HepG2 (cell line): ENCODE results near the gene FBXW5. TPM values are rescaled to one million over a fixed set of nuclear protein-coding genes. Genes with fewer than 3 reads are reported as not detected.

Experiments used
- ATAC-seq: fragments of 200-7000 bp; cut with Tn5 transposase; 3 replicates; pipeline ENCODE4 v1.9.1; 2020; ENCODE audit warnings: mild to moderate bottlenecking, moderate library complexity
- BruUV-seq: library from RNA; stranded (reverse); fragments of 400-500 nt; replicated peaks from 2 replicates; lab custom pipeline; 2021; lab: Mats Ljungman, UMichigan
- CTCF ChIA-PET: fragments of 300-600 bp; formaldehyde crosslinking; extraction: SDS; loops from one replicate; lab custom pipeline; 2021; ENCODE audit warnings: low total read pairs, inconsistent platforms, low intra/inter-chr PET ratio; lab: Yijun Ruan, JAX
- POLR2A ChIA-PET: fragments of 350-600 bp; sonication (Branson Sonifier 250); formaldehyde crosslinking; loops from one replicate; lab custom pipeline; 2020; ENCODE audit warnings: antibody characterized with exemption, inconsistent platforms; lab: Yijun Ruan, JAX
- DNase-seq: peaks from one replicate; pipeline ENCODE4 v3.0.0-alpha.2; 2015; ENCODE audit warnings: low spot score
- FAIRE-seq: peaks from 3 replicates; lab custom pipeline; 2011; peaks lifted over from hg19 to GRCh38; lab: Jason Lieb, UNC
- H2AFZ ChIP-seq: one replicate; pipeline ENCODE4 v1.6.1; 2011; ENCODE audit warnings: low read length, inconsistent platforms
- H3K27ac ChIP-seq: fragments of 300-600 bp; 3 replicates; pipeline ENCODE4 v1.8.0; 2011; ENCODE audit warnings: mixed run types, mild to moderate bottlenecking, mixed read lengths, low read length, inconsistent platforms; ENCODE audit not compliant: insufficient read depth; ENCODE audit errors: extremely low read length
- H3K27me3 ChIP-seq, 2 experiments: fragments of 200-600 bp in 1 of 2; 2 replicates in 1 of 2; 3 replicates in 1 of 2; pipeline versions ENCODE4 v1.6.0 to v1.8.0; 2011; ENCODE audit warnings: low read length in 2 of 2, mild to moderate bottlenecking in 2 of 2, moderate library complexity in 2 of 2, inconsistent platforms in 1 of 2; ENCODE audit not compliant: insufficient read depth in 2 of 2, control insufficient read depth in 1 of 2
- H3K36me3 ChIP-seq, 2 experiments: fragments of 200-600 bp in 1 of 2; replicated peaks in 1 of 2; 2 replicates in 1 of 2; 3 replicates in 1 of 2; pipeline versions ENCODE4 v1.5.1 to v1.8.0; 2011; ENCODE audit warnings: low read length in 2 of 2, inconsistent platforms in 1 of 2; ENCODE audit not compliant: insufficient read depth in 2 of 2, control insufficient read depth in 1 of 2
- H3K4me1 ChIP-seq: 2 replicates; pipeline ENCODE4 v1.5.1; 2012; ENCODE audit warnings: low read length, inconsistent platforms; ENCODE audit not compliant: insufficient read depth
- H3K4me2 ChIP-seq: 2 replicates; pipeline ENCODE4 v1.6.0; 2011; ENCODE audit warnings: low read depth, low read length, inconsistent platforms
- H3K4me3 ChIP-seq, 3 experiments: fragments of 200-600 bp in 1 of 3; sonication (generic), shearing (Covaris generic) in 1 of 3; replicated peaks in 1 of 3; 2 replicates each; pipeline ENCODE4 v1.5.1; 2011 to 2016; ENCODE audit warnings: low read length in 3 of 3, inconsistent platforms in 2 of 3, low read depth in 2 of 3, mild to moderate bottlenecking in 2 of 3, control low read depth in 1 of 3, mixed read lengths in 1 of 3; ENCODE audit not compliant: insufficient read depth in 1 of 3
- H3K79me2 ChIP-seq: one replicate; pipeline ENCODE4 v1.6.1; 2011; ENCODE audit warnings: low read length, inconsistent platforms; ENCODE audit not compliant: insufficient read depth
- H3K9ac ChIP-seq: 2 replicates; pipeline ENCODE4 v1.6.0; 2011; ENCODE audit warnings: mild to moderate bottlenecking, low read depth, low read length, inconsistent platforms; ENCODE audit not compliant: insufficient read depth
- H3K9me3 ChIP-seq: 2 replicates; pipeline ENCODE4 v1.5.1; 2012; ENCODE audit warnings: mild to moderate bottlenecking, low read length
- H4K20me1 ChIP-seq: 2 replicates; pipeline ENCODE4 v1.6.0; 2011; ENCODE audit warnings: inconsistent platforms, mild to moderate bottlenecking, low read length, moderate library complexity; ENCODE audit not compliant: insufficient read depth
- MIER2 ChIP-seq: IDR thresholded peaks from 2 replicates; pipeline ENCODE4 v1.6.1; 2016; ENCODE audit warnings: missing biosample characterization, missing genetic modification reagents
- RFX5 ChIP-seq: IDR thresholded peaks from 2 replicates; pipeline ENCODE4 v1.6.1; 2011; ENCODE audit warnings: low read depth, low read length, improper control_type of control experiment
- THAP11 ChIP-seq: IDR thresholded peaks from 2 replicates; pipeline ENCODE4 v1.6.1; 2016; ENCODE audit warnings: missing biosample characterization, missing genetic modification reagents
- U2AF1 ChIP-seq: fragments of 200-400 bp; formaldehyde crosslinking; optimal IDR thresholded peaks from 2 replicates; pipeline ENCODE3; 2017; ENCODE audit warnings: mild to moderate bottlenecking, low read depth, low read length
- UBTF ChIP-seq: sonication (generic); formaldehyde crosslinking; IDR thresholded peaks from 2 replicates; pipeline ENCODE4 v1.4.0; 2020; ENCODE audit warnings: mild to moderate bottlenecking, missing genetic modification reagents
- ZNF441 ChIP-seq: sonication (generic); formaldehyde crosslinking; IDR thresholded peaks from 2 replicates; pipeline ENCODE4 v1.7.0; 2021; ENCODE audit warnings: missing genetic modification reagents, borderline replicate concordance
- ZNF484 ChIP-seq: sonication (generic); formaldehyde crosslinking; IDR thresholded peaks from 2 replicates; pipeline ENCODE4 v1.5.1; 2020; ENCODE audit warnings: mild to moderate bottlenecking, low read depth, missing genetic modification reagents, borderline replicate concordance
- ZNF572 ChIP-seq: sonication (generic); formaldehyde crosslinking; IDR thresholded peaks from 2 replicates; pipeline ENCODE4 v1.5.1; 2020; ENCODE audit warnings: mild to moderate bottlenecking, missing genetic modification reagents
- ZSCAN31 ChIP-seq: sonication (generic); formaldehyde crosslinking; IDR thresholded peaks from 2 replicates; pipeline ENCODE4 v1.5.0; 2020; ENCODE audit warnings: low read depth, mild to moderate bottlenecking, missing genetic modification reagents
- WGBS: methylation state at CpG from one replicate; pipeline ENCODE4 v1.1.6; 2017; ENCODE audit warnings: low lambda C conversion rate; 5-methylcytosine and 5-hydroxymethylcytosine counted together
- in situ Hi-C: cut with HindIII; loops from 2 replicates; pipeline ENCODE4 v1.10.0; 2017; ENCODE audit warnings: low pct_unique_long_range_greater_than_20kb; ENCODE audit not compliant: extremely low pct_ligation_motif_present
- intact Hi-C: fragments of 100-400 bp; cut with micrococcal nuclease; formaldehyde crosslinking; loops from one replicate; pipeline ENCODE4 v1.10.0; 2022; ENCODE audit not compliant: unreplicated experiment
- polyA plus RNA-seq, 8 experiments: library from polyadenylated mRNA; depleted of rRNA in 3 of 8; stranded (reverse) in 7 of 8; unstranded in 1 of 8; fragments of >200 nt; fragmentation: Illumina TruSeq in 4 of 8; extraction: Trizol in 4 of 8; gene quantifications; 2 replicates each; pipeline versions ENCODE4 v1.2.1 to v1.2.3, GENCODE V29; 2011 to 2016; ENCODE audit warnings: low read depth in 4 of 8, missing spikeins in 1 of 8, mixed read lengths in 1 of 8; ENCODE audit not compliant: insufficient read depth in 1 of 8
- total RNA-seq, 5 experiments: library from RNA; depleted of rRNA; stranded (reverse); fragments of >200 nt; fragmentation: Illumina TruSeq; extraction: Trizol; gene quantifications; 2 replicates each; pipeline ENCODE4 v1.2.3, GENCODE V29; 2016; ENCODE audit warnings: low read depth in 1 of 5

Gene FBXW5
- total and polyA plus RNA-seq, 2 of the 13 experiments (the other 11 are each of a cell fraction or from before 2014, with no cell fraction given), result 52.0 to 60.4 TPM

- intact Hi-C loops, result no loop called here
- TF ChIP-seq THAP11 (no peak), RFX5 (no peak), UBTF (CRISPR knock-in tag) (no peak), ZNF441 (CRISPR knock-in tag) (no peak), MIER2 (CRISPR knock-in tag) (no peak), ZNF484 (CRISPR knock-in tag) (no peak), ZNF572 (CRISPR knock-in tag) (no peak), U2AF1 (no peak), ZSCAN31 (CRISPR knock-in tag) (no peak)
- H2AFZ ChIP-seq, result no peak overlapping the region
- no peaks in the 10 kb centered on the region for H3K27me3 ChIP-seq
- no peak overlapping the region for H3K27ac ChIP-seq
- no peak for FAIRE-seq
- POLR2A ChIA-PET, result no interaction called here
- H3K4me2 ChIP-seq, result no peak overlapping the region
- CTCF ChIA-PET, result no interaction called here
- no TSS peak for BruUV-seq
- no peaks in the 10 kb centered on the region for H3K79me2 ChIP-seq
- H3K4me1 ChIP-seq, result no peaks in the 10 kb centered on the region
- DNase-seq, result no peak
- H3K36me3 ChIP-seq, result peaks cover 24 to 50% of the 10 kb centered on the region in 2 experiments; a peak in 4 of 5 replicates
- no peak overlapping the region for H3K9ac ChIP-seq
- no peak overlapping the region for H3K4me3 ChIP-seq
- H4K20me1 ChIP-seq, result no peaks in the 10 kb centered on the region
- 92% methylated on average over 19 of the region's 19 CpGs for WGBS
- ATAC-seq, result no peak
- H3K9me3 ChIP-seq, result no peaks in the 10 kb centered on the region
- in situ Hi-C loops, result no loop called here
These were observed 22.0 kb downstream of the FBXW5 start for GRCh38 chr9:136922540-136922939.
